Parathyroid adenoma (tissue), 2 donors: ENCODE results near the gene THAP4.
"Not testable (repeated sequence)": the region's sequence is repeated elsewhere in the genome, so short reads cannot be mapped to it uniquely, and the experiment has no call there.

Source experiments
- H2AFZ ChIP-seq: fragments of 300-600 bp; sonication (generic); one replicate; pipeline ENCODE4 v1.7.0; 2017; ENCODE audit warnings: antibody characterized with exemption, mild to moderate bottlenecking
- H3K27ac ChIP-seq: fragments of 300-600 bp; sonication (generic); one replicate; pipeline ENCODE4 v1.7.0; 2017
- H3K27me3 ChIP-seq: fragments of 300-600 bp; sonication (generic); one replicate; pipeline ENCODE4 v1.7.0; 2017; ENCODE audit warnings: low read length; ENCODE audit not compliant: control insufficient read depth, insufficient read depth
- H3K36me3 ChIP-seq: fragments of 300-600 bp; sonication (generic); one replicate; pipeline ENCODE4 v1.7.0; 2017; ENCODE audit warnings: low read length; ENCODE audit not compliant: control insufficient read depth, insufficient read depth
- H3K4me1 ChIP-seq: fragments of 300-600 bp; sonication (generic); one replicate; pipeline ENCODE4 v1.7.0; 2017; ENCODE audit warnings: control low read depth
- H3K4me2 ChIP-seq: fragments of 300-600 bp; sonication (generic); one replicate; pipeline ENCODE4 v1.7.0; 2017; ENCODE audit warnings: low read length
- H3K4me3 ChIP-seq: fragments of 300-600 bp; sonication (generic); one replicate; pipeline ENCODE4 v1.7.0; 2017; ENCODE audit warnings: low read depth, low read length
- H3K79me2 ChIP-seq: fragments of 300-600 bp; sonication (generic); one replicate; pipeline ENCODE4 v1.7.0; 2017; ENCODE audit warnings: control low read depth
- H3K9ac ChIP-seq: fragments of 300-600 bp; sonication (generic); one replicate; pipeline ENCODE4 v1.7.0; 2017; ENCODE audit warnings: mild to moderate bottlenecking
- H3K9me3 ChIP-seq: fragments of 300-600 bp; sonication (generic); one replicate; pipeline ENCODE4 v1.7.0; 2017; ENCODE audit warnings: low read length; ENCODE audit not compliant: control insufficient read depth
- CTCF ChIP-seq: fragments of 300-600 bp; sonication (generic); IDR thresholded peaks from one replicate; pipeline ENCODE4 v1.7.0; 2017; ENCODE audit warnings: antibody characterized with exemption, mild to moderate bottlenecking
- donor health status: primary hyperparathyroidism.

Gene THAP4

GRCh38 chr2:241570961-241571581, 65.9 kb downstream of the THAP4 start:
- no peaks in the 10 kb centered on the region for H3K36me3 ChIP-seq
- H3K4me1 ChIP-seq = no peaks in the 10 kb centered on the region
- no peaks in the 10 kb centered on the region for H3K79me2 ChIP-seq
- H3K4me3 ChIP-seq = no peak overlapping the region
- no peak for TF ChIP-seq CTCF
- H3K4me2 ChIP-seq = no peak overlapping the region
- H3K27ac ChIP-seq = no peak overlapping the region
- H3K9me3 ChIP-seq = no peaks in the 10 kb centered on the region
- no peak overlapping the region for H3K9ac ChIP-seq
- H2AFZ ChIP-seq = no peak overlapping the region
- H3K27me3 ChIP-seq = no peaks in the 10 kb centered on the region

GRCh38 chr2:241569831-241570281, 67.1 kb downstream of the THAP4 start:
- no peaks in the 10 kb centered on the region for H3K36me3 ChIP-seq
- no peak overlapping the region for H3K4me3 ChIP-seq
- H3K9me3 ChIP-seq = no peaks in the 10 kb centered on the region
- H3K4me1 ChIP-seq = no peaks in the 10 kb centered on the region
- H3K4me2 ChIP-seq = no peak overlapping the region
- no peaks in the 10 kb centered on the region for H3K27me3 ChIP-seq
- no peak overlapping the region for H2AFZ ChIP-seq
- H3K79me2 ChIP-seq = no peaks in the 10 kb centered on the region
- no peak for TF ChIP-seq CTCF
- H3K27ac ChIP-seq = no peak overlapping the region
- H3K9ac ChIP-seq = no peak overlapping the region

GRCh38 chr2:241568726-241569125, 68.2 kb downstream of the THAP4 start:
- no peaks in the 10 kb centered on the region for H3K27me3 ChIP-seq
- no peaks in the 10 kb centered on the region for H3K4me1 ChIP-seq
- no peaks in the 10 kb centered on the region for H3K79me2 ChIP-seq
- H3K36me3 ChIP-seq = no peaks in the 10 kb centered on the region
- H3K9me3 ChIP-seq = no peaks in the 10 kb centered on the region
- no peak for TF ChIP-seq CTCF
- H2AFZ ChIP-seq = no peak overlapping the region
- H3K4me2 ChIP-seq = no peak overlapping the region
- H3K9ac ChIP-seq = no peak overlapping the region
- no peak overlapping the region for H3K4me3 ChIP-seq
- H3K27ac ChIP-seq = no peak overlapping the region

- Histone ChIP-seq H3K27ac (no peak overlapping the region), H3K4me1 (no peaks in the 10 kb centered on the region), H3K36me3 (no peaks in the 10 kb centered on the region), H3K4me2 (no peak overlapping the region), H3K79me2 (no peaks in the 10 kb centered on the region), H3K9me3 (no peaks in the 10 kb centered on the region), H2AFZ (no peak overlapping the region), H3K27me3 (no peaks in the 10 kb centered on the region), H3K9ac (no peak overlapping the region), H3K4me3 (no peak overlapping the region)
- no peak for TF ChIP-seq CTCF
Observed at GRCh38 chr2:241567776-241568175, 69.2 kb downstream of the THAP4 start.

- not testable (repeated sequence) for H3K27me3 ChIP-seq, H3K4me1 ChIP-seq, H2AFZ ChIP-seq, H3K9ac ChIP-seq, H3K27ac ChIP-seq, H3K9me3 ChIP-seq, H3K4me3 ChIP-seq, H3K4me2 ChIP-seq, H3K79me2 ChIP-seq, H3K36me3 ChIP-seq
Observed at GRCh38 chr2:241567266-241567665, 69.7 kb downstream of the THAP4 start.
